ENCODE data around the gene RBMS1. TPM values are rescaled to one million over a fixed set of nuclear protein-coding genes. Genes with fewer than 3 reads are reported as not detected.

Gene RBMS1
- total and polyA plus RNA-seq, 4 donors = 7.9 to 23.5 (median 15.5) TPM

DNA sequence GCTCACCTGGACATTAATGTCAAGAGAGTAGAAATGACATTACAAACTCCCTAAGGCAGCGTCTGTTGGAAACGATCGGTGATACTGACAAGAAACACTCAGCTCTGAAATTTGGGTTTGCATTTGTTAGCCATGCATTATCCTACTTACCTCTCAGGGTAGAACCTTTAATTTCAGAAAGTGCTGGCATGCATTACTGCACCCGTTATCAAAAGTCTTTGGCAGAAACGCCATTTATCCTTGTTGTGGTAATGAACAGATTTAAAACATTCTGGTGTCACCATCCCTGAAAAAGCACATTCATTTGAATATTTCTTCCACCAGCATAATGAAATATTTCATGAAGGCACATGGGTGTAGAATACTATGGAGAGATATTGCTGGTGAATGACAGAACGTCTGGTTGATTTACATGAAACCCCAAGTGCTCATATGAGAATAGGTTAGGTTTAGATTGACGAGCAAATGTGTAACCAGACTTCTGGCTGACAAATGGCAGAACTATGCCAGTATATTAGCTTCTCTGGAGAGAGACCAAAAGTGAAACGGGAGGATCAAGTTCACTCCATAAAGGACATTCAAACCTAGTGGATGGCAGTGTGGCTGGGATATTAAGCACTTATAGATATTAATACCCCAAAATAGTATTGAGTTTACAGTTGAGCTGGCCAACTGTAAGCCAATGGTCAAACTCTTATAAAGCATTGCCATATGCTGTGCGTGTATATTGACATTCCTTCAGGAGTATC, 240.0 kb downstream of the RBMS1 start:
- peak; percentile 75 for TF ChIP-seq YY1 (IDR thresholded peaks at IDR 0.05)
- TF ChIP-seq FOXA2 (IDR thresholded peaks at IDR 0.05) = no peak
- TF ChIP-seq ZBTB33 (IDR thresholded peaks at IDR 0.05) = no peak
- TF ChIP-seq RXRA (IDR thresholded peaks at IDR 0.05) = no peak
- TF ChIP-seq HNF4G (IDR thresholded peaks at IDR 0.05) = no peak
- TF ChIP-seq JUND (IDR thresholded peaks at IDR 0.05) = no peak
- TF ChIP-seq SP1 (IDR thresholded peaks at IDR 0.05) = no peak
- no peak for TF ChIP-seq GABPA (IDR thresholded peaks at IDR 0.05 in 1 of 2, conservative IDR thresholded peaks at IDR 0.05 in 1 of 2)
- TF ChIP-seq NR2F2 (IDR thresholded peaks at IDR 0.05) = no peak
- no peak for TF ChIP-seq EGR1 (IDR thresholded peaks at IDR 0.05; ENCODE audit: low read depth in 2 of 2)
- peak; percentile 20 to 34 for TF ChIP-seq RAD21 (IDR thresholded peaks at IDR 0.05)
- TF ChIP-seq, protein P1, sequence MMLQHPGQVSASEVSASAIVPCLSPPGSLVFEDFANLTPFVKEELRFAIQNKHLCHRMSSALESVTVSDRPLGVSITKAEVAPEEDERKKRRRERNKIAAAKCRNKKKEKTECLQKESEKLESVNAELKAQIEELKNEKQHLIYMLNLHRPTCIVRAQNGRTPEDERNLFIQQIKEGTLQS (IDR thresholded peaks at IDR 0.05) = no peak
- TF ChIP-seq TAF1 (conservative IDR thresholded peaks at IDR 0.05) = no peak
- TF ChIP-seq HNF4A (conservative IDR thresholded peaks at IDR 0.05) = peak in 1 of 2 donors; percentile 31
- peak; percentile 10 for TF ChIP-seq MAX (IDR thresholded peaks at IDR 0.05)
- TF ChIP-seq FOXA1 (IDR thresholded peaks at IDR 0.05) = no peak
- no peak for TF ChIP-seq REST (IDR thresholded peaks at IDR 0.05)
- no peak for TF ChIP-seq CTCF (IDR thresholded peaks at IDR 0.05; ENCODE audit: low read depth, low read length, missing input control)
- no peak overlapping the region for H3K9ac ChIP-seq (ENCODE audit: low read depth in 1 of 2, low read length in 2 of 2)
- peak overlapping the region; percentile 4 to 44 (median 5) for H3K4me3 ChIP-seq (ENCODE audit: low read depth in 1 of 3, low read length in 3 of 3)
- no peak overlapping the region for H3K27ac ChIP-seq (ENCODE audit: low read depth in 1 of 2, low read length in 2 of 2)
- H3K4me1 ChIP-seq (ENCODE audit: control insufficient read depth in 4 of 4, insufficient read depth in 4 of 4, low read length in 3 of 4) = peaks cover 0 to 8% (median 7%) of the 10 kb centered on the region in 4 donors
- H3K27me3 ChIP-seq (ENCODE audit: control insufficient read depth in 4 of 4, insufficient read depth in 4 of 4, low read length in 3 of 4) = no peaks in the 10 kb centered on the region
- WGBS = 36% methylated on average over 9 of the region's 9 CpGs
- no peak for DNase-seq (ENCODE audit: low spot score)
- no peaks in the 10 kb centered on the region for H3K36me3 ChIP-seq (ENCODE audit: control insufficient read depth in 4 of 4, insufficient read depth in 3 of 4, low read depth in 1 of 4, low read length in 3 of 4)
- no peaks in the 10 kb centered on the region for H3K9me3 ChIP-seq (ENCODE audit: control insufficient read depth in 4 of 4, low read length in 3 of 4)
